Measurements from ENCODE around the gene CC2D2A.

Gene CC2D2A

GRCh38 chr4:15521442-15522039 is 51.9 kb downstream of the CC2D2A start:
- no peak for DNase-seq

- no peak for DNase-seq
These were observed 55.4 kb downstream of the CC2D2A start for GRCh38 chr4:15525080-15525479.

DNA sequence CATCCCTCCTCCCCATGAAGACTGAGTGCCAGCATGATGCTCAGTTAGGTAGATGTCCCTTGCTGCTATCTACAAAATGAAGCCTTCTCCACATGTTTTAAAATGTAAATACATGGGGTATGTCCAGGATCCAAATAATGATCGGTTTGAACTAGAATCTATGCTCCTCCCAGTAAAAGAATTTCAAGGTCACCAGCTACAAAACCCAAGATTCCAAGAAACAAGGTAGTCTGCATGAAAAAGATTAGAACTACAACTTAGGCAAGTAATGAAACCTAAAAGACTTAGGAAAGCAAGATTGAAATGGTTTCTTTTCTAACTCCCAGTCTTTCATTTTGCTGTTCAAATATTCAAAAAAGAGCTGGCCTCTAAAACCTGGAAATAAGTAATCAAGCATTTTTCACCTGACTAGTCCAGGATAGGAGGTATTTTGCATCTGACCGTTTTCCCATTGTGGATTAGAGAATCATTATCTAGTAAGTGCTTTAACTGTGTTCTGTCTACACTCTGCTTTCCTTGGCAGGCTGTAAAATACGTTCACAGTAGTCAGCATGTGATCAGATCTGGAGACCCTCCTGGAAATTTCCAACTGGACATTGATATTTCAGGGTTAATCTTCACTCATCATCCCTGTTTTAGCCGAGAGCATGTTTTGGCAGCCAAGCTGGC is 57.4 kb downstream of the CC2D2A start:
- no peak for DNase-seq

DNA sequence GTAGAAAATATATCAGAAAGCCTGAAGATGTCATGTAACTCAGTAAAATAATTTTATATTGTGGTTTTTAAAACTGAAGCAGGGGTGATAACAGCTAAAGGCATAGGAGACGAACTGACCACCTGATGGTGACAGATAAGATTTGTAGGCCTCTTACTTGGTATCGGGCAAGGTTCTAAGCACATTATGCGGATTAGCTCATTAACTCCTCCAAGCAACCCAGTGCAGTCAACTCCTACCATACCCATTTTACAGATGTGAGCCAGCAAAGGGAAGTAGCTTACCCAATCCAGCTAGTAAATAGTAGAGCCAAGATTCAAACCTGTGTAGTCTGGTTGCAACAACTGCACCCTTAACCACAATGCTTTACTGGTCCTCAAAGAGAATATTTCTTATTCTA is 62.1 kb downstream of the CC2D2A start:
- DNase-seq = no peak

DNA sequence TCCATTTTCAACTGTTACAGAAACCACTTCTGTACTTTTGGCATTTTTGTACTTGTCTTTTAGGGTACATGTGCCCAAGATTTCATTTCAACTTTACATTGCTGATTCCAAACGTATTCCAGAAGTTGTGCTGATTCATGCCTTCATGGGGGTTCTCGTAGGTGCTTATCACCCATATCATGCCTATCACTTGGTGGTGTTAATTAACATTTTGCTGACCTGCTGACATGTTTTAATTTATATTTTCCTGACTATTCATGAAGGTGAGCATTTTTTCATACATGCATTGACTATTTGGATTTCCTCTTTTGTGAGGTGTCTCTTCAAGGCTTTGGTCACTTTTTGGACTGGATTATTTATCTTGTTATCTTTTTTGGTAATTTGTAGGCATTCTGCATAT is 64.1 kb downstream of the CC2D2A start:
- no peak for DNase-seq

GRCh38 chr4:15535599-15535998 is 65.9 kb downstream of the CC2D2A start:
- no peak for DNase-seq

GRCh38 chr4:15536552-15537499 is 67.1 kb downstream of the CC2D2A start:
- no peak for DNase-seq

- DNase-seq = no peak
These were observed 72.3 kb downstream of the CC2D2A start for GRCh38 chr4:15541941-15542340.

GRCh38 chr4:15542760-15543159 is 73.1 kb downstream of the CC2D2A start:
- DNase-seq = no peak

- no peak for DNase-seq
These were observed 74.0 kb downstream of the CC2D2A start for GRCh38 chr4:15543537-15544247.

- no peak for DNase-seq
These were observed 74.6 kb downstream of the CC2D2A start for GRCh38 chr4:15544248-15544729.

- no peak for DNase-seq
These were observed 75.7 kb downstream of the CC2D2A start for GRCh38 chr4:15545371-15545770.

DNA sequence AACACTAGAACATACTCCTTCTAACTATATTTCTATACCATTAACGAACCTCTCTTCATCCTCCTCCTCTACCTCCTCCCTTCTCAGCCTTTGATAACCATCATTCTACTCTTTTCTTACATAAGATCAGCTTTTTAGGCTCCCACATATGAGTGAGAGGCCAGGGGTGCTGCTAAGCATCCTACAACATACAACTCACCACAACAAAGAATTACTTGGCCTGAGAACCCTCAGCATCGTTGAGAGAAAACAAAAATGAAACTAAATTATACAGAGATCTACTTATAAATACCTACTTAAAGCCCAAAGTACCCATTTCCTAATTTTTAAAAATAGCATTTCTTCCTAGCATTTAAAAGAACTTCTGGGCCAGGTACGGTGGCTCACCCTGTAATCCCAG is 77.7 kb downstream of the CC2D2A start:
- DNase-seq = peak in 1 of 2 donors; percentile 37

DNA sequence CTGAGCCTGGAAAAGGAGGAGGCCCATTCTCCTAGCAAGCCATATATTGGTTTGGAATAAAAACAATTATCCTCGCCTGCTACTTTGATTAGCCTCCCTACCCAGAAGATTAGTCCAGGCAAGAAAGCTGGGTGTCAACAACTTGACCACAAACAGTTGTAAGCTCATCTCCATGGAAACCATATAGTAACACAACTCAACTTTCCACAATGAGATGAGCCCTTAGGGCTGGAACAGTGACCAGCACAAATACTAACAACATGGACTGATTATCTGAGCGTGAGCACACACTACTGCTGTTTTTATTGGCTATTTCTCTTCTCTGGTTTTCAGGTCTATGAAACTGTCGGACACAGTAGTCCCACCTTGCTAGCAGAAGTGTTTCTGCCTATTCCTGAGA is 80.8 kb downstream of the CC2D2A start:
- DNase-seq = no peak

GRCh38 chr4:15551740-15552446 is 82.2 kb downstream of the CC2D2A start:
- DNase-seq = no peak

DNA sequence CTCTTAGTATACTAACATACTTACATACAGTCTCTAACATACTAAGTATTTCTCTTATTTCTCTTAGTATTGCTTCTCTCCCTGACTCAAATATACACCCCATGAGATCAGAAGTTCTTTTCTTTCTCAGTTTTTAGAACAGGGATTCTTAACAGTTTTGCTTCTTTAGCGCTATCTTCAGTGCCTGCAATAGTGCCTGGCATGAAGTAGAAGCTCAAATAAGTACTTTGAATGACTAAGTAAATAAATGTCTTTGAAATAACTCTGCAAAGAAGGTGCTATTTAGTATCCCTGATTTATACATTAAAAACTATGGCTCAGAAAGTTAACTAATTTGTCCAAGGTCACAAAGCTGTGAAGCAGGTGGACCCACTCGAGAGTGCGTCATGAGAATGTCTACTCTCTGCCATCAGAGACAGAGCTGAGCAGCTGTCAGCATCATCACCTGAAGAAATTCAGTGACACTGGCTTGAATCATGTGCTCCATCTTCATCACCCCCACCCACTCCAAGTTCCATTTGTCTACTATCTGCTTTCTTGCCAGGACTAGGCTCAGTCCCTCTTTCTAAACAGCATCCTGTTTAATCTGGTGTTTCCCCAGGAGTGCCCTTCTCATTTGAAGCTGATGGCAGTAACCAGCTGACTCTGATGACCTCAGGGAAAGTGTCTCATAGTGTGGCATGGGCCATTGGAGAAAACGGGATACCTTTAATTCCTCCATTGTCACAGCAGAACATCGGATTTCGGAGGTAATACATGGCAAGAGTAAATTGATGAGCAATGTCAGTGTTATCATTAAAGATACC is 83.1 kb downstream of the CC2D2A start:
- no peak for DNase-seq

DNA sequence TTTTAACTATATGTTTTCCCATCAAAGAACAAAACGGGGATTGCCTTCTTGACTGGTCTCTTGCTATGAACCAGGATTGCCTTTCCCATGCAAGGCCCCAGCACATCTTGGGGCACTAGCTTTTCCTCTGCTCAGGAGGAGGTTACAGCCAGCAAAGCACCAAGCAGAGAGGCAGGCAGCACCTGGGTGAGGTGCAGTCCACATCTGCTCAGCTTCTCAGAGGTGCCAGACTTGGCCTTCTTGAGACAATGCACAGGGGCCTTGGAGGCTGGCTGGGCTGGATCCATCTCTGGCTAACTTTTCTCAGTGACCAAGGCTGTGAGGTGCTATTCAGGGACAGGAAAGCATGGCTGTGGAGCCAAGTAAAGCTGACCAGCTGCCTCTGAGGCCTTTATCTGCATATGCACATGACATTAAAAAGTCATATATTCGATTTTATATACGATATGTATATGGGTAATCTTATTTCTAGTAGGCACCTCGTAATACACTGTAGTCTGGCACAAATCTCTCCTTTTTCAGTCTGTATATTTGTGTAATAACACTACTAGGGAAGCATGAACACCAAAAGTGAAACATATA is 86.9 kb downstream of the CC2D2A start:
- no peak for DNase-seq

DNA sequence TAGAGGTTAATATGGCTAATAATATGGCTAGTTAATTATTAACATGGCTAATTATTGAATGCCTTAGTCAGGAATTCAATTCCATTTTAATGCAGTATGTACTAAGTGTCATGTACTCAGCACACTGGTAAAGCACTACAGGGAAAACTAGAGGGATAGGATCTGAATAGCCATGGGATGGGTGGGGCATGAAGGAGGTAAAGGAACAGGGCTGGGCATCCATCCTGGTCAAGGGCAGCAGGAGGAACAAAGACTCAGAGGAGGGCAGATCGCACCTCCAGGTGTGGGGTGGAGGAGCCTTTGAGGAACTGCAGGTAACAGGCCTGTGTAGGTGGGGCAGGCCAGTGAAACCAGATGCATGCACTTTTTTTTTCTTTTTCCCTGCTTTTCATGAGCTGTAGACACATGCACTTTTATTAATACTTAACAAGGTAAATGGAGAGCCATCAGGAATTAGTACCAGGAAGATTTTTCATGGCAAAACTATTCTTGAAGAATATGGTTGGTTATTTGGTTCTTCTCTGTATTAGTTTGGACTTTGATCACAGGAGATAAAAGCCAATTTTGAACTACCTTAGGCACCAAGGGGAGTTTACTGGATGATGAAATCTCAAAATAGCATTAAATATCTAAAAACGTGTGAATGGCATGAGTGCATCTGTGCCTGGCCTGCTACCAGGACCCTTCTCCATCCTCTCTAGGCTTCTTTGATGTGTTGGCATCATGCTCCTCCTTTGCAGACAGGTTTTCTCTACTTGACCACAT is 88.3 kb downstream of the CC2D2A start:
- no peak for DNase-seq

DNA sequence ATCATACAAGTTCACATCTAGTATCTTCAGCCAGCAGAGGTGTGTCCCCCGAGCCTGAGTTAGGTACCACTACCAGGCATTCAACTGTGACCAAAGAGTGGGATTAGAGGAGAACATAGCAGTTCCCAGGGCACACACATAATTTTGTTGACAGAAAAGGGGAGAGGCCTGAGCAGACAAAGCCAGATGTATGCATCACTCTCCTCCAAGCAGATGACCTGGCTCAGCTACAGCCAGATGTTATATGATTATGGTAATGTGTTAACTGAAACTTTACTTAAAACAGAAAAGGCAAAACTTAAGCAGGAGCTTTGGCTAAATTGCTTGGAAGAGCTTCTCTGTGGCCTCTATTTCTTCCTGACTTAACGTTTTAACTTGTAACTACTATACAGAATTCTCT is 88.9 kb downstream of the CC2D2A start:
- no peak for DNase-seq

DNA sequence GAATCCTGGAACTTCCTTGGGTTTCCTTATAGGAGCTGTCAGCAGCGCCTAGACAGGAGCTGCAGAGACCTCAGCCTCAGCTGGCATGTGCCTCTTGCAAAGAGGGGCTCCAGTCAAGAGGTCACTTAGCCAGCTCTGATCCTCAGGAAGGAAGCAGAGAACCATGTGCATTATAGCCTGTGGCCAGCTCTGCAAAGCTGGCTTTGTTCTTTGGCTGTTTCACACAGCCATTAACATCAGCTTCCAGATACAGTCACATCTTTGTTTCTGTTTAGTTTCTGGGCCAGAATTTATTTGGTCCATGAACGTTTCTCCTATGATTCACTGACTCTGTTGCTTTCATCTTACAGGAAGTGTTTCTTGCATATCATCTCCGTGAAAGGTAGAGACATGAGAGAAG is 92.4 kb downstream of the CC2D2A start:
- no peak for DNase-seq
